D721Med (cell line): ENCODE results near the gene CHTOP.

Experiments used
- DNase-seq: peaks from one replicate; pipeline ENCODE4 v3.0.0; 2011; ENCODE audit warnings: low spot score; ENCODE audit not compliant: insufficient read length
- FAIRE-seq: peaks from 2 replicates; lab custom pipeline; 2011; peaks lifted over from hg19 to GRCh38; lab: Jason Lieb, UNC
- TF ChIP-seq, protein P1 (sequence below): IDR thresholded peaks from 2 replicates; pipeline ENCODE4 v1.5.1; 2012; ENCODE audit warnings: mild to moderate bottlenecking, control low read depth; ENCODE audit not compliant: insufficient read depth; ENCODE audit errors: missing control alignments

CHTOP gene

GRCh38 chr1:153649137-153649862 lies 15.4 kb downstream of the CHTOP start:
- TF ChIP-seq, protein P1, sequence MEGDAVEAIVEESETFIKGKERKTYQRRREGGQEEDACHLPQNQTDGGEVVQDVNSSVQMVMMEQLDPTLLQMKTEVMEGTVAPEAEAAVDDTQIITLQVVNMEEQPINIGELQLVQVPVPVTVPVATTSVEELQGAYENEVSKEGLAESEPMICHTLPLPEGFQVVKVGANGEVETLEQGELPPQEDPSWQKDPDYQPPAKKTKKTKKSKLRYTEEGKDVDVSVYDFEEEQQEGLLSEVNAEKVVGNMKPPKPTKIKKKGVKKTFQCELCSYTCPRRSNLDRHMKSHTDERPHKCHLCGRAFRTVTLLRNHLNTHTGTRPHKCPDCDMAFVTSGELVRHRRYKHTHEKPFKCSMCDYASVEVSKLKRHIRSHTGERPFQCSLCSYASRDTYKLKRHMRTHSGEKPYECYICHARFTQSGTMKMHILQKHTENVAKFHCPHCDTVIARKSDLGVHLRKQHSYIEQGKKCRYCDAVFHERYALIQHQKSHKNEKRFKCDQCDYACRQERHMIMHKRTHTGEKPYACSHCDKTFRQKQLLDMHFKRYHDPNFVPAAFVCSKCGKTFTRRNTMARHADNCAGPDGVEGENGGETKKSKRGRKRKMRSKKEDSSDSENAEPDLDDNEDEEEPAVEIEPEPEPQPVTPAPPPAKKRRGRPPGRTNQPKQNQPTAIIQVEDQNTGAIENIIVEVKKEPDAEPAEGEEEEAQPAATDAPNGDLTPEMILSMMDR, result no peak
- FAIRE-seq, result no peak

GRCh38 chr1:153649863-153650235 lies 16.0 kb downstream of the CHTOP start:
- FAIRE-seq (no peak), DNase-seq (no peak)
- TF ChIP-seq, protein P1, result no peak

More at GRCh38 chr1:153649137-153649862, 15.4 kb downstream of the CHTOP start:
- DNase-seq, result no peak

GRCh38 chr1:153651771-153652170 lies 17.9 kb downstream of the CHTOP start:
- no peak for FAIRE-seq

GRCh38 chr1:153652805-153653500 lies 19.1 kb downstream of the CHTOP start:
- FAIRE-seq (no peak), DNase-seq (no peak)
- TF ChIP-seq, protein P1, result no peak

More at GRCh38 chr1:153651771-153652170, 17.9 kb downstream of the CHTOP start:
- TF ChIP-seq, protein P1, result no peak
- no peak for DNase-seq

DNA sequence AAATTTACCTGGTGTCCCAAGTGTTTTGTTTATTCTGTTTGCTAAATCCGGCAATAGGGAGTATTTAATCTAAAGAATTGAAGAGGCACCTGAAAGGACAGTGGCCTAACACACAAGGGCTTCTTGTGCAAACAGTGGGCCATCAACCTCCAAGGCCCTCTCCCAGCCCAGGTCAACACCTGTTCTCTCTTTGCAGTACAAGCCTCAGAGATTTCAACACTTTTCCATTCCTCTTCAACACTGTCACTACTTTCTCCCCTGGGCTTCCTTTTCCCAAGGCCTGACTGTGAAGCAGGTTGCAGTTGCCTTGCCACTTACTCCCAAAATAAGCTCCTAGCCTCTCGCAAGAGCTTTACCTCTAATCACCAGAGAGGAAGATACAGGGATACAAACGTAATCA lies 21.5 kb downstream of the CHTOP start:
- FAIRE-seq, result no peak
- DNase-seq, result no peak
- TF ChIP-seq, protein P1, result no peak

- TF ChIP-seq, protein P1, result no peak
- FAIRE-seq (no peak), DNase-seq (peak; percentile 92)
Measured at GRCh38 chr1:153658400-153659174, 24.7 kb downstream of the CHTOP start, which contains the start of gene SNAPIN. SNAPIN (plus strand) TSS chr1:153658703; CDS start chr1:153658744, 41 bp downstream.
